ENCODE data around the gene KDM2A.
"Not testable (repeated sequence)": the region's sequence is repeated elsewhere in the genome, so short reads cannot be mapped to it uniquely, and the experiment has no call there.

DNA sequence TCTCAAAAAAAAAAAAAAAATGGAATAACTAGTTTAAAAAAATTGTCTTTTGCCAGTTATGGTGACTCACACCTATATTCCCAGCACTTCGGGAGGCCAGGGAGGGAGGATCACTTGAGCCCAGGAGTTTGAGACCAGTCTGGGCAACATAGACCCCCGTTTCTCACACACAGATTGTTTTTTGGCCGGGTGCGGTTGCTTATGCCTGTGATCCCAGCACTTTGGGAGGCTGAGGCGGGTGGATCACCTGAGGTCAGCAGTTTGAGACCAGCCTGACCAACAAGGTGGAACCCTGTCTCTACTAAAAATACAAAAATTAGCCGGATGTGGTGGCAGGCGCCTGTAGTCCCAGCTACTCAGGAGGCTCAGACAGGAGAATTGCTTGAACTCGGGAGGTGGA, 7.2 kb downstream of the KDM2A start:
- not testable (repeated sequence) for TF ChIP-seq POLR2A (IDR thresholded peaks at IDR 0.05; ENCODE audit: low read length); CEBPB (IDR thresholded peaks at IDR 0.05); CBX2 (IDR thresholded peaks at IDR 0.05; ENCODE audit: borderline replicate concordance, low read depth)
- TF ChIP-seq, protein P1, sequence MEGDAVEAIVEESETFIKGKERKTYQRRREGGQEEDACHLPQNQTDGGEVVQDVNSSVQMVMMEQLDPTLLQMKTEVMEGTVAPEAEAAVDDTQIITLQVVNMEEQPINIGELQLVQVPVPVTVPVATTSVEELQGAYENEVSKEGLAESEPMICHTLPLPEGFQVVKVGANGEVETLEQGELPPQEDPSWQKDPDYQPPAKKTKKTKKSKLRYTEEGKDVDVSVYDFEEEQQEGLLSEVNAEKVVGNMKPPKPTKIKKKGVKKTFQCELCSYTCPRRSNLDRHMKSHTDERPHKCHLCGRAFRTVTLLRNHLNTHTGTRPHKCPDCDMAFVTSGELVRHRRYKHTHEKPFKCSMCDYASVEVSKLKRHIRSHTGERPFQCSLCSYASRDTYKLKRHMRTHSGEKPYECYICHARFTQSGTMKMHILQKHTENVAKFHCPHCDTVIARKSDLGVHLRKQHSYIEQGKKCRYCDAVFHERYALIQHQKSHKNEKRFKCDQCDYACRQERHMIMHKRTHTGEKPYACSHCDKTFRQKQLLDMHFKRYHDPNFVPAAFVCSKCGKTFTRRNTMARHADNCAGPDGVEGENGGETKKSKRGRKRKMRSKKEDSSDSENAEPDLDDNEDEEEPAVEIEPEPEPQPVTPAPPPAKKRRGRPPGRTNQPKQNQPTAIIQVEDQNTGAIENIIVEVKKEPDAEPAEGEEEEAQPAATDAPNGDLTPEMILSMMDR (IDR thresholded peaks at IDR 0.05) = not testable (repeated sequence)
- TF ChIP-seq, protein P2, sequence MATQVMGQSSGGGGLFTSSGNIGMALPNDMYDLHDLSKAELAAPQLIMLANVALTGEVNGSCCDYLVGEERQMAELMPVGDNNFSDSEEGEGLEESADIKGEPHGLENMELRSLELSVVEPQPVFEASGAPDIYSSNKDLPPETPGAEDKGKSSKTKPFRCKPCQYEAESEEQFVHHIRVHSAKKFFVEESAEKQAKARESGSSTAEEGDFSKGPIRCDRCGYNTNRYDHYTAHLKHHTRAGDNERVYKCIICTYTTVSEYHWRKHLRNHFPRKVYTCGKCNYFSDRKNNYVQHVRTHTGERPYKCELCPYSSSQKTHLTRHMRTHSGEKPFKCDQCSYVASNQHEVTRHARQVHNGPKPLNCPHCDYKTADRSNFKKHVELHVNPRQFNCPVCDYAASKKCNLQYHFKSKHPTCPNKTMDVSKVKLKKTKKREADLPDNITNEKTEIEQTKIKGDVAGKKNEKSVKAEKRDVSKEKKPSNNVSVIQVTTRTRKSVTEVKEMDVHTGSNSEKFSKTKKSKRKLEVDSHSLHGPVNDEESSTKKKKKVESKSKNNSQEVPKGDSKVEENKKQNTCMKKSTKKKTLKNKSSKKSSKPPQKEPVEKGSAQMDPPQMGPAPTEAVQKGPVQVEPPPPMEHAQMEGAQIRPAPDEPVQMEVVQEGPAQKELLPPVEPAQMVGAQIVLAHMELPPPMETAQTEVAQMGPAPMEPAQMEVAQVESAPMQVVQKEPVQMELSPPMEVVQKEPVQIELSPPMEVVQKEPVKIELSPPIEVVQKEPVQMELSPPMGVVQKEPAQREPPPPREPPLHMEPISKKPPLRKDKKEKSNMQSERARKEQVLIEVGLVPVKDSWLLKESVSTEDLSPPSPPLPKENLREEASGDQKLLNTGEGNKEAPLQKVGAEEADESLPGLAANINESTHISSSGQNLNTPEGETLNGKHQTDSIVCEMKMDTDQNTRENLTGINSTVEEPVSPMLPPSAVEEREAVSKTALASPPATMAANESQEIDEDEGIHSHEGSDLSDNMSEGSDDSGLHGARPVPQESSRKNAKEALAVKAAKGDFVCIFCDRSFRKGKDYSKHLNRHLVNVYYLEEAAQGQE (IDR thresholded peaks at IDR 0.05) = not testable (repeated sequence)
- TF ChIP-seq, protein P3, sequence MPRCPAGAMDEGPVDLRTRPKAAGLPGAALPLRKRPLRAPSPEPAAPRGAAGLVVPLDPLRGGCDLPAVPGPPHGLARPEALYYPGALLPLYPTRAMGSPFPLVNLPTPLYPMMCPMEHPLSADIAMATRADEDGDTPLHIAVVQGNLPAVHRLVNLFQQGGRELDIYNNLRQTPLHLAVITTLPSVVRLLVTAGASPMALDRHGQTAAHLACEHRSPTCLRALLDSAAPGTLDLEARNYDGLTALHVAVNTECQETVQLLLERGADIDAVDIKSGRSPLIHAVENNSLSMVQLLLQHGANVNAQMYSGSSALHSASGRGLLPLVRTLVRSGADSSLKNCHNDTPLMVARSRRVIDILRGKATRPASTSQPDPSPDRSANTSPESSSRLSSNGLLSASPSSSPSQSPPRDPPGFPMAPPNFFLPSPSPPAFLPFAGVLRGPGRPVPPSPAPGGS (IDR thresholded peaks at IDR 0.05) = not testable (repeated sequence)
